A549 (cell line): ENCODE measurements around the gene AXDND1. TPM values are rescaled to one million over a fixed set of nuclear protein-coding genes. Genes with fewer than 3 reads are reported as not detected.
"Not testable (repeated sequence)": the region's sequence is repeated elsewhere in the genome, so short reads cannot be mapped to it uniquely, and the experiment has no call there.

ENCODE experiments used
- ATAC-seq, 2 experiments: fragments of 200-7000 bp in 1 of 2; fragments of >200 bp in 1 of 2; cut with Nextera tagmentation in 1 of 2; cut with Tn5 transposase in 1 of 2; 3 replicates each; pipeline versions ENCODE4 v1.8.0 to v1.9.1; 2018 to 2020; ENCODE audit warnings: mild to moderate bottlenecking in 1 of 2, moderate library complexity in 1 of 2
- CTCF ChIA-PET: fragments of 300-600 bp; sonication (Branson Sonifier 250); formaldehyde crosslinking; extraction: SDS; loops from one replicate; lab custom pipeline; 2021; ENCODE audit warnings: antibody characterized with exemption, inconsistent platforms; lab: Yijun Ruan, JAX
- POLR2A ChIA-PET: fragments of 350-600 bp; formaldehyde crosslinking; extraction: SDS; loops from one replicate; lab custom pipeline; 2021; ENCODE audit warnings: antibody characterized with exemption, inconsistent platforms; lab: Yijun Ruan, JAX
- DNase-seq, 2 experiments: peaks; one replicate each; pipeline versions ENCODE4 v3.0.0 to v3.0.0-alpha.2; 2011 to 2016; ENCODE audit warnings: low read depth in 1 of 2, low spot score in 1 of 2
- FAIRE-seq: peaks from 2 replicates; lab custom pipeline; 2011; peaks lifted over from hg19 to GRCh38; lab: Jason Lieb, UNC
- H3K27ac ChIP-seq, 2 experiments: fragments of >200 bp; sonication (Bioruptor Twin); formaldehyde crosslinking; 3 replicates each; pipeline ENCODE4 v1.5.1; 2016 to 2017
- H3K4me1 ChIP-seq: fragments of >200 bp; sonication (Bioruptor Twin); formaldehyde crosslinking; 3 replicates; pipeline ENCODE4 v1.6.1; 2016
- H3K4me2 ChIP-seq: fragments of >200 bp; sonication (Bioruptor Twin); formaldehyde crosslinking; 3 replicates; pipeline ENCODE4 v1.6.1; 2016
- H3K4me3 ChIP-seq: fragments of >200 bp; sonication (Bioruptor Twin); formaldehyde crosslinking; 3 replicates; pipeline ENCODE4 v1.5.1; 2016
- H3K9me3 ChIP-seq: fragments of >200 bp; sonication (Bioruptor Twin); formaldehyde crosslinking; 3 replicates; pipeline ENCODE4 v1.6.1; 2016
- ATOH8 ChIP-seq: fragments of 250-450 bp; sonication (Bioruptor Pico); IDR thresholded peaks from 2 replicates; pipeline ENCODE4 v1.5.0; 2020; ENCODE audit warnings: low read depth, mild to moderate bottlenecking, moderate library complexity
- FOSB ChIP-seq: fragments of 250-450 bp; sonication (Bioruptor Pico); IDR thresholded peaks from 2 replicates; pipeline ENCODE4 v1.5.0; 2020; ENCODE audit warnings: mild to moderate bottlenecking, moderate library complexity
- FOSL2 ChIP-seq, 2 experiments: fragments of 450-650 bp in 1 of 2; fragments of >200 bp in 1 of 2; sonication (Bioruptor Twin) in 1 of 2; formaldehyde crosslinking; IDR thresholded peaks; 2 replicates each; pipeline versions ENCODE4 v1.5.0 to v1.6.1; 2016 to 2020; ENCODE audit warnings: mild to moderate bottlenecking in 1 of 2, moderate library complexity in 1 of 2
- JUNB ChIP-seq: fragments of >200 bp; sonication (Bioruptor Twin); formaldehyde crosslinking; IDR thresholded peaks from 2 replicates; pipeline ENCODE4 v1.6.1; 2016
- RAD21 ChIP-seq, 2 experiments: fragments of >200 bp in 1 of 2; sonication (Bioruptor Twin) in 1 of 2; formaldehyde crosslinking in 1 of 2; IDR thresholded peaks in 1 of 2; conservative IDR thresholded peaks in 1 of 2; 2 replicates in 1 of 2; 3 replicates in 1 of 2; pipeline ENCODE4 v1.6.1; 2012 to 2018; ENCODE audit warnings: inconsistent platforms in 1 of 2
- RFX5 ChIP-seq: fragments of 450-650 bp; IDR thresholded peaks from 2 replicates; pipeline ENCODE4 v1.7.1; 2014; ENCODE audit warnings: antibody characterized with exemption, mild to moderate bottlenecking, moderate library complexity
- RNF2 ChIP-seq: fragments of 200-600 bp; sonication (generic); IDR thresholded peaks from 2 replicates; pipeline ENCODE4 v1.6.1; 2016; ENCODE audit warnings: low read depth, mild to moderate bottlenecking, antibody characterized with exemption, moderate library complexity, borderline replicate concordance
- SREBF2 ChIP-seq: fragments of 450-650 bp; IDR thresholded peaks from 2 replicates; pipeline ENCODE4 v1.6.1; 2014; ENCODE audit warnings: mild to moderate bottlenecking, moderate library complexity
- ZFP36 ChIP-seq: fragments of 450-650 bp; IDR thresholded peaks from 2 replicates; pipeline ENCODE4 v1.6.1; 2014; ENCODE audit warnings: borderline replicate concordance; ENCODE audit not compliant: partially characterized antibody
- WGBS: methylation state at CpG from one replicate; pipeline ENCODE4 v1.1.6; 2017; ENCODE audit errors: missing lambda C conversion rate; 5-methylcytosine and 5-hydroxymethylcytosine counted together
- polyA plus RNA-seq, 4 experiments: library from polyadenylated mRNA; depleted of rRNA in 3 of 4; stranded (reverse); fragments of >200 nt; fragmentation: RNase III in 1 of 4; extraction: RNeasy Plus Mini Kit Qiagen cat#74134 plus additional on column Dnase treatment in 1 of 4; gene quantifications; 2 replicates in 3 of 4; 3 replicates in 1 of 4; pipeline ENCODE4 v1.2.3, GENCODE V29; 2011 to 2017
- TF ChIP-seq, protein P1 (sequence below): fragments of 150-350 bp; IDR thresholded peaks from 2 replicates; pipeline ENCODE4 v1.6.1; 2014; ENCODE audit warnings: low read depth, mild to moderate bottlenecking, low read length
- TF ChIP-seq, protein P2 (sequence below): fragments of 450-650 bp; IDR thresholded peaks from 2 replicates; pipeline ENCODE4 v1.6.1; 2014; ENCODE audit warnings: antibody characterized with exemption

The AXDND1 gene
- polyA plus RNA-seq, 2 of the 4 experiments (the other 2 are of a cell fraction): 0.30 to 0.71 TPM

GRCh38 chr1:179393721-179394120, 27.9 kb downstream of the AXDND1 start (continued):
- no peak for TF ChIP-seq ZFP36

DNA sequence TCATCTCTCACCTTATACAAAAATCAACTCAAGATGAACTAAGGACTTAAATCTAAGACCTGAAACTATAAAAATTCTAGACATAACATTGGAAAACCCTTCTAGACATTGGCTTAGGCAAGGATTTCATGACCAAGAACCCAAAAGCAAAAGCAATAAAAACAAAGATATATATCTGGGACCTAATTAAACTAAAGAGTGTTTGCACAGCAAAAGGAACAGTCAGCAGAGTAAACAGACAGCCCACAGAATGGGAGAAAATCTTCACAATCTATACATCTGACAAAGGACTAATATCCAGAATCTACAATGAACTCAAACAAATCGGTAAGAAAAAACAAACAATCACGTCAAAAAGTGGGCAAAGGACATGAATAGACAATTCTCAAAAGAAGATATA, 33.6 kb downstream of the AXDND1 start:
- H3K4me3 ChIP-seq, FAIRE-seq, H3K9me3 ChIP-seq, CTCF ChIA-PET, H3K4me2 ChIP-seq, H3K4me1 ChIP-seq, ATAC-seq, H3K27ac ChIP-seq, DNase-seq, POLR2A ChIA-PET: not testable (repeated sequence)
- 13% methylated on average over 2 of the region's 2 CpGs for WGBS

DNA sequence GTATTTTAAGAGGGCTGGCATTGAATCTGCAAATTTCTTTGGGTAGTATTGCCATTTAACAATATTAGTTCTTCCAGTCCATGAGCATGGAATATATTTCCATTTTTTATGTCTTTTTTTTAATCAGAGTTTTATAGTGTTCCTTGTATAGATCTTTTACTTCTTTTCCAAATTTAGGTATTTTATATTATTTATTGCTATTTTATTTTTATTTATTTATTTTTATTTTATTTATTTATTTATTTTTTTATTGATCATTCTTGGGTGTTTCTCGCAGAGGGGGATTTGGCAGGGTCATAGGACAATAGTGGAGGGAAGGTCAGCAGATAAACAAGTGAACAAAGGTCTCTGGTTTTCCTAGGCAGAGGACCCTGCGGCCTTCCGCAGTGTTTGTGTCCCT, 52.0 kb downstream of the AXDND1 start:
- CTCF ChIA-PET, H3K4me3 ChIP-seq, POLR2A ChIA-PET, H3K4me2 ChIP-seq, H3K4me1 ChIP-seq, H3K9me3 ChIP-seq, DNase-seq, ATAC-seq, FAIRE-seq, H3K27ac ChIP-seq: not testable (repeated sequence)
- WGBS: 38% methylated on average over 1 of the region's 3 CpGs

DNA sequence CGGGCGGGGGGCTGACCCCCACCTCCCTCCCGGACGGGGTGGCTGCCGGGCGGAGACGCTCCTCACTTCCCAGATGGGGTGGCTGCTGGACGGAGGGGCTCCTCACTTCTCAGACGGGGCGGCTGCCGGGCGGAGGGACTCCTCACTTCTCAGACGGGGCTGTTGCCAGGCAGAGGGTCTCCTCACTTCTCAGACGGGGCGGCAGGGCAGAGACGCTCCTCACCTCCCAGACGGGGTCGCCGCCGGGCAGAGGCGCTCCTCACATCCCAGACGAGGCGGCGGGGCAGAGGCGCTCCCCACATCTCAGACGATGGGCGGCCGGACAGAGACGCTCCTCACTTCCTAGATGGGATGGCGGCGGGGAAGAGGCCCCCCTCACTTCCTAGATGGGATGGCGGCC, 52.9 kb downstream of the AXDND1 start:
- H3K4me2 ChIP-seq, DNase-seq, H3K27ac ChIP-seq, H3K4me3 ChIP-seq, FAIRE-seq, H3K9me3 ChIP-seq, CTCF ChIA-PET, ATAC-seq, H3K4me1 ChIP-seq, POLR2A ChIA-PET: not testable (repeated sequence)
- WGBS: 70% methylated on average over 18 of the region's 32 CpGs

GRCh38 chr1:179424610-179425009, 58.8 kb downstream of the AXDND1 start:
- no peaks in the 10 kb centered on the region for H3K4me1 ChIP-seq

GRCh38 chr1:179425186-179425585, 59.4 kb downstream of the AXDND1 start:
- Histone ChIP-seq H3K27ac (no peak overlapping the region), H3K9me3 (0 out of 3 replicates have a peak, but pooled peaks cover 6% of the 10 kb centered on the region), H3K4me1 (no peaks in the 10 kb centered on the region), H3K4me2 (no peak overlapping the region), H3K4me3 (no peak overlapping the region)
- ATAC-seq (no peak), DNase-seq (no peak), FAIRE-seq (no peak)
- CTCF ChIA-PET: interaction anchor here (1.4 kb wide), 1 partner anchor 36 kb away, joined by 3 read pairs; no protein-coding TSS in a partner anchor
- TF ChIP-seq FOSL2 (IDR thresholded peaks at IDR 0.05): no peak
- TF ChIP-seq FOSL2 (CRISPR knock-in tag; IDR thresholded peaks at IDR 0.05): no peak
- no peak for TF ChIP-seq RAD21 (conservative IDR thresholded peaks at IDR 0.05 in 1 of 2, IDR thresholded peaks at IDR 0.05 in 1 of 2)
- TF ChIP-seq, protein P1, sequence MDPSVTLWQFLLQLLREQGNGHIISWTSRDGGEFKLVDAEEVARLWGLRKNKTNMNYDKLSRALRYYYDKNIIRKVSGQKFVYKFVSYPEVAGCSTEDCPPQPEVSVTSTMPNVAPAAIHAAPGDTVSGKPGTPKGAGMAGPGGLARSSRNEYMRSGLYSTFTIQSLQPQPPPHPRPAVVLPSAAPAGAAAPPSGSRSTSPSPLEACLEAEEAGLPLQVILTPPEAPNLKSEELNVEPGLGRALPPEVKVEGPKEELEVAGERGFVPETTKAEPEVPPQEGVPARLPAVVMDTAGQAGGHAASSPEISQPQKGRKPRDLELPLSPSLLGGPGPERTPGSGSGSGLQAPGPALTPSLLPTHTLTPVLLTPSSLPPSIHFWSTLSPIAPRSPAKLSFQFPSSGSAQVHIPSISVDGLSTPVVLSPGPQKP: no peak
- POLR2A ChIA-PET: no interaction called here

More at GRCh38 chr1:179424610-179425009, 58.8 kb downstream of the AXDND1 start:
- WGBS: 73% methylated on average over 2 of the region's 2 CpGs
- DNase-seq (no peak), ATAC-seq (no peak), FAIRE-seq (no peak)
- ChIA-PET CTCF (no interaction called here), POLR2A (no interaction called here)
- no peak for TF ChIP-seq JUNB
- no peak for TF ChIP-seq RNF2
- no peak for TF ChIP-seq SREBF2
- no peak for TF ChIP-seq ATOH8 (CRISPR knock-in tag)
- TF ChIP-seq FOSB: no peak
- no peak for TF ChIP-seq RFX5
- TF ChIP-seq, protein P2, sequence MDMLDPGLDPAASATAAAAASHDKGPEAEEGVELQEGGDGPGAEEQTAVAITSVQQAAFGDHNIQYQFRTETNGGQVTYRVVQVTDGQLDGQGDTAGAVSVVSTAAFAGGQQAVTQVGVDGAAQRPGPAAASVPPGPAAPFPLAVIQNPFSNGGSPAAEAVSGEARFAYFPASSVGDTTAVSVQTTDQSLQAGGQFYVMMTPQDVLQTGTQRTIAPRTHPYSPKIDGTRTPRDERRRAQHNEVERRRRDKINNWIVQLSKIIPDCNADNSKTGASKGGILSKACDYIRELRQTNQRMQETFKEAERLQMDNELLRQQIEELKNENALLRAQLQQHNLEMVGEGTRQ: no peak
- 0 out of 3 replicates have a peak, but pooled peaks cover 6% of the 10 kb centered on the region for H3K9me3 ChIP-seq
- H3K27ac ChIP-seq: no peak overlapping the region
- no peak overlapping the region for H3K4me3 ChIP-seq
- H3K4me2 ChIP-seq: no peak overlapping the region
